ENCODE measurements around the gene MYO15A. TPM values are rescaled to one million over a fixed set of nuclear protein-coding genes. Genes with fewer than 3 reads are reported as not detected.

Gene MYO15A
- total RNA-seq, 2 experiments from 2014 or later: 0.98 to 1.4 TPM

- Histone ChIP-seq H3K9me2 (ENCODE audit: insufficient read depth, low read length) (no peaks in the 10 kb centered on the region), H3K27ac (ENCODE audit: low read depth, low read length, poor library complexity, severe bottlenecking) (no peak overlapping the region), H4K20me1 (ENCODE audit: insufficient read depth, low read length) (no peaks in the 10 kb centered on the region), H3K4me3 (ENCODE audit: low read depth, low read length, poor library complexity, severe bottlenecking) (no peak overlapping the region), H2AFZ (ENCODE audit: low read length) (no peak overlapping the region), H3K4me1 (ENCODE audit: insufficient read depth, low read length, poor library complexity, severe bottlenecking) (no peaks in the 10 kb centered on the region), H3K9me3 (ENCODE audit: low read length) (no peaks in the 10 kb centered on the region), H3K36me3 (ENCODE audit: insufficient read depth, low read length) (no peaks in the 10 kb centered on the region), H3K79me2 (ENCODE audit: insufficient read depth, low read depth, low read length) (no peaks in the 10 kb centered on the region), H3K4me2 (ENCODE audit: low read length) (no peak overlapping the region)
- no peak for DNase-seq (ENCODE audit: low spot score)
- BruUV-seq (replicated peaks): no TSS peak
- TF ChIP-seq CTCF (conservative IDR thresholded peaks at IDR 0.05; ENCODE audit: low read length): no peak
- no peak for TF ChIP-seq EZH2phosphoT487 (IDR thresholded peaks at IDR 0.05; ENCODE audit: borderline replicate concordance, low read depth, low read length)
- ChIA-PET POLR2A (interaction anchor here (0.6 kb wide), 1 partner anchor 60 kb away, joined by 6 read pairs; no protein-coding TSS in a partner anchor), CTCF (ENCODE audit: unreplicated experiment) (no interaction called here)
- intact Hi-C loops (cut with micrococcal nuclease; ENCODE audit: unreplicated experiment): no loop called here
Observed at GRCh38 chr17:18122990-18123753, 14.6 kb downstream of the MYO15A start.

GRCh38 chr17:18124345-18125126, 16.0 kb downstream of the MYO15A start:
- Histone ChIP-seq H3K36me3 (ENCODE audit: insufficient read depth, low read length) (no peaks in the 10 kb centered on the region), H3K27ac (ENCODE audit: low read depth, low read length, poor library complexity, severe bottlenecking) (no peak overlapping the region), H3K9me2 (ENCODE audit: insufficient read depth, low read length) (no peaks in the 10 kb centered on the region), H3K79me2 (ENCODE audit: insufficient read depth, low read depth, low read length) (no peaks in the 10 kb centered on the region), H4K20me1 (ENCODE audit: insufficient read depth, low read length) (no peaks in the 10 kb centered on the region), H2AFZ (ENCODE audit: low read length) (no peak overlapping the region), H3K4me2 (ENCODE audit: low read length) (no peak overlapping the region), H3K4me1 (ENCODE audit: insufficient read depth, low read length, poor library complexity, severe bottlenecking) (no peaks in the 10 kb centered on the region), H3K9me3 (ENCODE audit: low read length) (no peaks in the 10 kb centered on the region), H3K4me3 (ENCODE audit: low read depth, low read length, poor library complexity, severe bottlenecking) (no peak overlapping the region)
- BruUV-seq (replicated peaks): no TSS peak
- ChIA-PET CTCF (ENCODE audit: unreplicated experiment) (interaction anchor here (0.6 kb wide), 1 partner anchor 75 kb away, joined by 7 read pairs; no protein-coding TSS in a partner anchor), POLR2A (no interaction called here)
- TF ChIP-seq EZH2phosphoT487 (IDR thresholded peaks at IDR 0.05; ENCODE audit: borderline replicate concordance, low read depth, low read length) (no peak), CTCF (conservative IDR thresholded peaks at IDR 0.05; ENCODE audit: low read length) (no peak)
- intact Hi-C loops (cut with micrococcal nuclease; ENCODE audit: unreplicated experiment): no loop called here
- no peak for DNase-seq (ENCODE audit: low spot score)
